ENCODE results near the gene XRN2. TPM values are rescaled to one million over a fixed set of nuclear protein-coding genes. Genes with fewer than 3 reads are reported as not detected.

Gene XRN2
- polyA plus RNA-seq, 1 donor from 2014 or later = 142 TPM

GRCh38 chr20:21360705-21361104 lies 57.6 kb downstream of the XRN2 start (continued):
- TF ChIP-seq REST (IDR thresholded peaks at IDR 0.05; ENCODE audit: borderline replicate concordance) = no peak

GRCh38 chr20:21361266-21361665 lies 58.1 kb downstream of the XRN2 start:
- H3K9ac ChIP-seq (ENCODE audit: low read length) = no peak overlapping the region
- no peaks in the 10 kb centered on the region for H3K9me3 ChIP-seq (ENCODE audit: low read length)
- no peak overlapping the region for H3K4me2 ChIP-seq (ENCODE audit: low read length)
- peaks cover 17% of the 10 kb centered on the region for H3K36me3 ChIP-seq (ENCODE audit: insufficient read depth, low read length)
- no peaks in the 10 kb centered on the region for H3K27me3 ChIP-seq (ENCODE audit: insufficient read depth, low read depth, low read length)
- TF ChIP-seq SMC3 (conservative IDR thresholded peaks at IDR 0.05; ENCODE audit: poor library complexity) (no peak), POLR2AphosphoS5 (IDR thresholded peaks at IDR 0.05) (no peak), CTCF (IDR thresholded peaks at IDR 0.05; ENCODE audit: poor library complexity, severe bottlenecking) (no peak), EZH2 (IDR thresholded peaks at IDR 0.05; ENCODE audit: borderline replicate concordance, insufficient read depth, low read length, poor library complexity, severe bottlenecking) (no peak), TAF1 (IDR thresholded peaks at IDR 0.05; ENCODE audit: low read depth) (no peak), MXI1 (conservative IDR thresholded peaks at IDR 0.05; ENCODE audit: poor library complexity, severe bottlenecking) (no peak), RAD21 (conservative IDR thresholded peaks at IDR 0.05) (no peak), REST (IDR thresholded peaks at IDR 0.05; ENCODE audit: borderline replicate concordance) (no peak), EP300 (conservative IDR thresholded peaks at IDR 0.05; ENCODE audit: poor library complexity, severe bottlenecking) (no peak)
- no peak overlapping the region for H3K27ac ChIP-seq (ENCODE audit: low read length)
- H3K79me2 ChIP-seq (replicated peaks; ENCODE audit: insufficient read depth, low read length) = no peaks in the 10 kb centered on the region
- H4K20me1 ChIP-seq (ENCODE audit: insufficient read depth) = no peaks in the 10 kb centered on the region
- no peak overlapping the region for H3K4me3 ChIP-seq (ENCODE audit: low read length)
- no peak overlapping the region for H2AFZ ChIP-seq (ENCODE audit: low read depth, low read length)
- no peaks in the 10 kb centered on the region for H3K9me2 ChIP-seq (ENCODE audit: insufficient read depth, low read length)
- no peaks in the 10 kb centered on the region for H3F3A ChIP-seq (ENCODE audit: insufficient read depth, low read length, poor library complexity, severe bottlenecking)

All from neural cell (in vitro differentiated cells).